ENCODE data around the gene CPLX3.

CPLX3 gene, protein sequence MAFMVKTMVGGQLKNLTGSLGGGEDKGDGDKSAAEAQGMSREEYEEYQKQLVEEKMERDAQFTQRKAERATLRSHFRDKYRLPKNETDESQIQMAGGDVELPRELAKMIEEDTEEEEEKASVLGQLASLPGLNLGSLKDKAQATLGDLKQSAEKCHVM

DNA sequence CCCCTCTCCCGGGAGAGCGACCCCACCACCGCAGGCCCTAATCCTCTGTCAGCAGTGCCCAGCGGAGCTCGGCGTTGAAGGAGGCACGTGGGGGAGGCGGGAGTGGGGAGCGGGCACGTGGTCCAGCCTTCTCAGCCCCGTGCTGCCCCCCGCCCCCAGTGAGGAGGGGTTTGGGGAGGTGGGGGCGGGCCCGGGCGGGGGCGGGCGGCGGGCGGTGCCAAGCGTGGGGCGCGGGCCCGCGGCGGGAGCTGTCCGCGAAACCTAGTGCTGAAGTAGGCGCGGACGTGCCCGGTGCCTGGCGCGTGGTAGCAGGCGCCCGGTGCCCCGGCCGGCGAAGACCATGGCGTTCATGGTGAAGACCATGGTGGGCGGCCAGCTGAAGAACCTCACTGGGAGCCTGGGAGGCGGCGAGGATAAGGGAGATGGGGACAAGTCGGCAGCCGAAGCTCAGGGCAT, at the start of gene CPLX3:
Gene CPLX3, plus strand, starts transcription at position 264 of the 456 bp plus-strand sequence. Its CDS starts 77 bp downstream, at position 341.
- ATAC-seq = peak; percentile 17
- Mint-ChIP-seq H3K36me3 (no peaks in the 10 kb centered on the region), H3K9me3 (no peaks in the 10 kb centered on the region), H3K4me3 (no peak within 1 kb of the TSS), H3K4me1 (peaks cover 16% of the 10 kb centered on the region), H3K27ac (no peak within 1 kb of the TSS), H3K27me3 (peaks cover 51% of the 10 kb centered on the region)

DNA sequence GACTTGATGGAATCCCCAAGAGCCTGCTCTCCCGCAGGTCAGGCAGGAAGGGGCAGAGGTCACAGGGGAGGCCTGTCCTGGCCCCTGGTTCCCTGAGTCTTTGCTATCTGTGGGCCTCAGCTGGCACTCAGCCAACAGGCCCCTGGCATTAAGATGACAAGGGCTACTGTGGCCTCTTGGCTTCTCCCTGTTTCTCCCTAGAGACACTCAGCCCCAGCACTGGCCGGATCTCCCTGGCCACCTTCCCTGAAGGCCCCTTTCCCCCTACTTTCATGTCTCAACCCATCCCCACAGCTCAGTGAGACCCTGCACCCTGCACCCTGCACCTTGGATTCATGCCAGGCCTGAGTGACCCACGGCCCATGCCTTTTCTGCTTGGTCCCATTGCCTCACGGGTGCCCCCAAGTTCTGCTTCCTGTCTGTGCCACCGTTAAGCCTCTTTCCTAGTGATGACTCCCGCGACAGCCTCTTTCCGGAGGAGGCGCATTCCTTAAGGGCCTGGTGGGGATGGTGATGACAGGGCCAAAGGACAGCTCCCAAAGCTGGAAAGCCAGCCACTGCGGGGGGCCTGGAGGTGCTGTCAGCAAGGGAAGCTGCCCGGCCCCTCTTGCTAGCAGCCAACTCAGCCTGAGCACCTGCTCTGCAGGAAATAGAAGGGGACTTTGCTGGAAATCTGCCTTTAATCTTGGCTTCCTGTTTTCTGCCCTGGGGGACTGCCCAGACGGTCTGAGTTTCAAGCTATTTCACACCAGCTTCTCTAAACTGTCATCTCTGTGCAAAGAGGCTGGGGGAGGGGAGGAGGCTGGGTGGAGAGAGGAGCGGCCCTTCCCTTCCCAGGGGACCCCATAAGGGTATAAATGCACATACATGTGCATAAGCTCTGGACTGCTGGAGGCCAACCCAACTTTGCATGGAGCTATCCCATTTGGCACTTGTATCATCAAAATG, 49.3 kb upstream of the CPLX3 start:
- peak; percentile 80 for ATAC-seq
- no peaks in the 10 kb centered on the region for H3K36me3 Mint-ChIP-seq
- peak overlapping the region; percentile 96 for H3K27ac Mint-ChIP-seq
- H3K4me3 Mint-ChIP-seq = peak overlapping the region; percentile 64
- H3K4me1 Mint-ChIP-seq = peaks cover 96% of the 10 kb centered on the region
- no peaks in the 10 kb centered on the region for H3K9me3 Mint-ChIP-seq
- H3K27me3 Mint-ChIP-seq = no peaks in the 10 kb centered on the region

DNA sequence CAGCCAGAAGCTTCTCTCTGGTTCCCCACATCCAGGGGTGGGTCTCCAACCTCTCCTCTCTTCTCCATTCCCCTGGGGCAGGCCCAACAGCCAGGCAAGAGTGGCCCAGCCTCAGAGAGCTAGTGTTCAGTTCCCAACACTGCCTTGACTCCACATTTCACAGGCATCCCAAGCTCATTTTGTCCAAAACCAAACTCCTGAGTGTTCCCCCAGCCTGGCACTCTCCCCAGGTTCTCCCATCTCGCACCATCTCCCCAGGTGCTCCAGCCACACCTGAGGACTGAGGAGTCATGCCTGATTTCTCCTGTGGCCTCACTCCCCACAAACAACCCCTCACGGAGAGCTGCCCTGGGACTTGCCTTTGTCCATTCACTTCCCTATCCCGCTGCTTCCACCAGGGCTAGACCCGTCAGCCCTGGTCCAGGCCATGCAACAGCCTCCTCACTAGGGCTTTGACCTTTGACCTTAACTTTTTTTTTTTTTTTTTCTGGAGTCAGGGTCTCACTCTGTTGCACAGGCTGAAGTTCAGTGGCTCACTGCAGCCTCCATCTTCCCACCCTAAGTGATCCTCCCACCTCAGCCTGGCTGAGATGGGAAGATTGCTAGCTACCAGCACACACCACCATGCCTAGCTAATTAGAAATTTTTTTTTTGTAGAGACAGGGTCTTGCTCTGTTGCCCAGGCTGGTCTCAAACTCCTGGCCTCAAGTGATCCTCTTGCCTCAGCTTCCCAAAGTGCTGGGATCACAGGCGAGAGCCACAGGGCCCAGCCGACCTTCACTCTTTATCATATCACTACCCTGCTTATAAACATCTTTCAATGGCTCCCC, 48.4 kb upstream of the CPLX3 start:
- H3K36me3 Mint-ChIP-seq = peaks cover 5% of the 10 kb centered on the region
- H3K27ac Mint-ChIP-seq = peak overlapping the region; percentile 96
- peaks cover 87% of the 10 kb centered on the region for H3K4me1 Mint-ChIP-seq
- H3K27me3 Mint-ChIP-seq = no peaks in the 10 kb centered on the region
- peak; percentile 38 for ATAC-seq
- H3K9me3 Mint-ChIP-seq = no peaks in the 10 kb centered on the region
- peak overlapping the region; percentile 64 for H3K4me3 Mint-ChIP-seq

DNA sequence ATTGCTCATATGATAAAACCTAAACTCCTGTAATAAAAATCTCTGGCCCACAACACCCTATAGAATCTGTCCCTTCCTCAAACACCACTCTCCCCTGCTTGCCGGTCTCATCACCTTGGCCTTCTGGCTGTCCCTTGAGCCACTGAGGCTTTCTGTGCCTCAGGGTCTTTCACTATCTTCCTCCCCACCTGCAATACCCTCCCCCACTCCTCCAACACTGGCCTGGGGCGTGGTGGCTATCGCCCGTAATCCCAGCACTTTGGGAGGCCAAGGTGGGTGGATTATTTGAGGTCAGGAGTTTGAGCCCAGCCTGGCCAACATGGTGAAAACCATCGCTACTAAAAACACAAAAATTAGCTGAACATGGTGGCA, 47.8 kb upstream of the CPLX3 start:
- Mint-ChIP-seq H3K4me3 (peak overlapping the region; percentile 64), H3K27me3 (no peaks in the 10 kb centered on the region)

GRCh38 chr15:74779162-74779648, 47.2 kb upstream of the CPLX3 start:
- Mint-ChIP-seq H3K36me3 (peaks cover 14% of the 10 kb centered on the region), H3K4me1 (peaks cover 84% of the 10 kb centered on the region), H3K27ac (peak overlapping the region; percentile 96), H3K27me3 (no peaks in the 10 kb centered on the region), H3K9me3 (no peaks in the 10 kb centered on the region), H3K4me3 (no peak overlapping the region)
- ATAC-seq = no peak

More for the DNA sequence above, 47.8 kb upstream of the CPLX3 start:
- H3K36me3 Mint-ChIP-seq = peaks cover 11% of the 10 kb centered on the region
- no peaks in the 10 kb centered on the region for H3K9me3 Mint-ChIP-seq
- ATAC-seq = no peak
- peaks cover 86% of the 10 kb centered on the region for H3K4me1 Mint-ChIP-seq
- peak overlapping the region; percentile 96 for H3K27ac Mint-ChIP-seq

DNA sequence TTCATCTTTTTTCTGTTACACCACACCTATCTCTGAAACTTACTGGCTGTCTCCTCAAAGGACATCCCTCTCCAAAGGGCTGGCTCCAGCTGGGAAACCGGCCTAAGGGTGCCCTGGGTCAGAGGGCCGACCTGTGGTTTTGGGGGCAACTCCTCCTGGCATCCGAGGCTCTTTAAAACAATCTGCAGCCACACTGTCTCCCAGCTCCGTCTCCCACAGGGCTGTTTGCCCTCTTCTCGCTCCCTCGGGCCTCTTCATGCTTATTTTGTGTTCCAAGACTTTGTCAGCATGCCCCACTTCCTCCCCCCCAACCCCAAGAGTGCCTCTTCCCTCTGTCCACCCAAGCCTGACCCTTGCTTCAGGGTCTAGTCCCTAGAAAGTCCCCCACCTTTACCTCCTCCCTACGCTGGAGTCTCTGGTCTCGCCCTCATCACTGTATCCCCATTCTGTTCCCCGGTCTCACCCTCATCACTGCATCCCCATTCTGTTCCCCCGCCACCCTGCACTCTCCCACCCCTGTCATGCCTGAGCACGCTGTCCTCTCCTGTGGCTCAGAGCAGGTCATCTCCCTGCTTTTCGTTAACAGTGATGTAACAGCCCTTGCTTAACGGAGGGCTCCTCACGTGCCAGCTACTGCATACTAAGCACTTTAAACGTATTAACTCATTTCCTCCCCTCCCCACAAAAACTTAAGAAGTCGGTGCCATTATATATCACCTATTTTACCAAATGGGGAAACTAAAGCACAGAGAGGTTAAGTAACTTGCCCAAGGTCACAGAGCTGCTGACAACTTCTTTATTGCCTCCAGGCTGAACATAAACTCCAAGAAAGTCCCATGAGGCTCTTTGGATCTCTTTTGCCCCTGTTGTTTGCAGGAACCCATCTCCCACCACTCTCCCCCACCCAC, 45.6 kb upstream of the CPLX3 start:
- Mint-ChIP-seq H3K36me3 (peaks cover 27% of the 10 kb centered on the region), H3K27me3 (no peaks in the 10 kb centered on the region)

DNA sequence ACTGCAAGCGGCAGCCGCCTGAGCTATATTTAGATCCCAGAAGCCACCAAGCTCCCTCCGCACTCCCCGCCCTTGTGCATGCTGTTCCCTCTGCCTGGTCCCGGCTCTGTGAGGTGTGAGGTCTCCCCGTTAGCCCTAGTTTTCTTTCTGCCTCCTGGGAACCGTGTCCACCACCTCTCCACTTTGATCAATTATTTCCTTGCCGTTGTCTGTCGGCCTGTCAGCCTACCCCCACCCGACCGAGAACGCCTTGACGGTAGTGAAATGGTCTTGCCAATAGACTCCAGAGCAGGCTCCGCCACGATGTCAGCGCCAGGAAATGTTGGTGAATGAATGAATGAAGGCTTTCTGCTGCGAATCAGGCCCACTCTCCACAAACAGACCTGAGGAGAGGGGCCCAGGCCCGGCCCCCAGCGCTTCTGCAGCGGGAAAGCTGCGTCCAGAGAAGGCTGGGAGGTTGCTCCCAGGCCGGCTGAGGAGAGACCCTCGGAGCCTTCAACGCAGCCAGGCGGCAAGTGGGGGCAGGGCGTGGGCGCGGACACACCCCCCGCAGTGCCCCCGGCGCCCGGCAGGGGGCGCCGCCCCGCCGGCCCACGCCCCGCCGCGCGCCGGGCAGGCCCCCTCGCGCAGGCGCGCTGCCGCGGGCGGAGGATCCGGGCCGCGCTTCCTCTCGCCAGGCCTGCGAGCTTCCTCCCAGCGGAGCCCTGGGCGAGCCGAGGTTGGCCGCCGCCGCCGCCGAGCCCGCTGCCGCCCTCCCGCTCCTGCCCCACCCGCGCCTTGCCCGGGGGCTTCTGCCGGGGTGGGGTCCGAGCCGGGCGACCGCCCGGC, 44.8 kb upstream of the CPLX3 start, which contains the start of gene CSK:
Gene CSK, plus strand, starts transcription at position 650 of the 828 bp plus-strand sequence. CDS start 16,218 bp downstream, outside the sequence.
- peak; percentile 74 for ATAC-seq
- no peaks in the 10 kb centered on the region for H3K9me3 Mint-ChIP-seq
- peaks cover 31% of the 10 kb centered on the region for H3K36me3 Mint-ChIP-seq
- peak within 1 kb of the TSS; percentile 96 for H3K27ac Mint-ChIP-seq
- no peaks in the 10 kb centered on the region for H3K27me3 Mint-ChIP-seq
- peak within 1 kb of the TSS; percentile 91 for H3K4me3 Mint-ChIP-seq
- peaks cover 84% of the 10 kb centered on the region for H3K4me1 Mint-ChIP-seq

More for the DNA sequence above, 45.6 kb upstream of the CPLX3 start:
- peak; percentile 1 for ATAC-seq
- peak overlapping the region; percentile 85 for H3K4me3 Mint-ChIP-seq
- H3K9me3 Mint-ChIP-seq = no peaks in the 10 kb centered on the region
- peaks cover 84% of the 10 kb centered on the region for H3K4me1 Mint-ChIP-seq
- peak overlapping the region; percentile 96 for H3K27ac Mint-ChIP-seq

- Mint-ChIP-seq H3K9me3 (no peaks in the 10 kb centered on the region), H3K36me3 (peaks cover 31% of the 10 kb centered on the region), H3K27ac (peak overlapping the region; percentile 82), H3K27me3 (no peaks in the 10 kb centered on the region), H3K4me1 (peaks cover 83% of the 10 kb centered on the region), H3K4me3 (peak overlapping the region; percentile 91)
- ATAC-seq = peak; percentile 42
These were observed 44.0 kb upstream of the CPLX3 start for GRCh38 chr15:74782259-74783071.

- ATAC-seq = no peak
- H3K36me3 Mint-ChIP-seq = peaks cover 31% of the 10 kb centered on the region
- peak overlapping the region; percentile 91 for H3K4me3 Mint-ChIP-seq
- no peaks in the 10 kb centered on the region for H3K27me3 Mint-ChIP-seq
- peaks cover 83% of the 10 kb centered on the region for H3K4me1 Mint-ChIP-seq
- peak overlapping the region; percentile 82 for H3K27ac Mint-ChIP-seq
- H3K9me3 Mint-ChIP-seq = no peaks in the 10 kb centered on the region
These were observed 43.2 kb upstream of the CPLX3 start for GRCh38 chr15:74783072-74783807.

DNA sequence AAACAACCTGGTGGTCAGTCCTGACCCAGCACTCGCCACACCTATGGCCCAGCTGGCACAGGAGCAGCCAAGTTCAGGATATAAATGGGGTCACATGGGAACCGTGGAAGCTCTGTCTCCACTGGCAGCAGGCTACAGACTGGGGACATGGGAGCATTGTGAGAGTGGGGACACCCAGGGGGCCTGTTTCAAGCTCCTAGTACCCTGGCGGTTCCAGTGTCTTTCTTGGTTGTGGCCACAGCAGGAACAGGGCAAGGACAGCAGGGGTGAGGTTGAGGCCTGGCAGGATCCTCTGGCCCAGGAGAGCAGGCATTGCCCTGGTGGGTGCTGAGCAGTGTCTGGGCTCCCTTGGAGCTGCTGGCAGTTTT, 42.6 kb upstream of the CPLX3 start:
- Mint-ChIP-seq H3K9me3 (no peaks in the 10 kb centered on the region), H3K36me3 (peaks cover 31% of the 10 kb centered on the region), H3K27ac (peak overlapping the region; percentile 82), H3K4me3 (peak overlapping the region; percentile 91), H3K27me3 (no peaks in the 10 kb centered on the region), H3K4me1 (peaks cover 83% of the 10 kb centered on the region)
- ATAC-seq = no peak

GRCh38 chr15:74784426-74785193, 41.8 kb upstream of the CPLX3 start:
- Mint-ChIP-seq H3K27ac (peak overlapping the region; percentile 82), H3K36me3 (peaks cover 36% of the 10 kb centered on the region), H3K4me3 (peak overlapping the region; percentile 91), H3K4me1 (peaks cover 83% of the 10 kb centered on the region), H3K27me3 (no peaks in the 10 kb centered on the region), H3K9me3 (no peaks in the 10 kb centered on the region)
- ATAC-seq = no peak
